IPS-11a (cell line): Measurements from ENCODE around the gene PARP12.

Experiments used
- H3K4me3 ChIP-seq: one replicate; pipeline ENCODE4 v1.5.1; 2013; ENCODE audit warnings: low read depth, low read length, control low read depth

Gene PARP12

DNA sequence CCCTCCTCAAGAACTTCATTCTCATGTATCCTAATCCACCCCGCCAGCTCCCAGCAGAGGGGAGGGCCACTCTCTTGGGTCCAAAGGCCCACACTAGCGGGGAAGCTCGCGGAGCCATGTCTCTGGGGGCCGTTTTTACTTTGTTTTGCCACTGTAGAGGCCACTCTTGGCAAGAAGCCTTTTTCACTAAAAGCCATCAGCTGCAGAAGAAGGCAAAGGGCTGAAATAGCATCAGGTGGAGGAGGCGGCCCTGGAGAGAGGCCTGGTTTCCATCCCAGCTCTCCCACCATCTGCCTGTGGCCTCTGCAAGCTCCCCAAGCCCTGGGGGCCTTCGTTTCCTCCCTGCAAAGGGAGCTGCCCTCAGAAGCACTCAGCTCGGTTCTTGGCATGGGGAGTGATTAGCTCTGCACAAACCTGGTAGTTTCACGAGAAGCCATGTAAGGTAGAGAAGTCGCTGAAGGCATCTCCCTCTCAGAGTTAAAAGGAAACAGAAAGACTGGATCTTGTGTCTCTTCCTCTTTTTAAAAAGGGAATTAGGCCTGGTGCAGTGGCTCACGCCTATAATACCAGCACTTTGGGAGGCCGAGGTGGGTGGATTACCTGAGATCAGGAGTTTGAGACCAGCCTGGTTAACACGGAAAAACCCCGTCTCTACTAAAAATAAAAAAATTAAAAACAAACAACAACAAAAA is 70.3 kb downstream of the PARP12 start:
- H3K4me3 ChIP-seq = no peak overlapping the region

DNA sequence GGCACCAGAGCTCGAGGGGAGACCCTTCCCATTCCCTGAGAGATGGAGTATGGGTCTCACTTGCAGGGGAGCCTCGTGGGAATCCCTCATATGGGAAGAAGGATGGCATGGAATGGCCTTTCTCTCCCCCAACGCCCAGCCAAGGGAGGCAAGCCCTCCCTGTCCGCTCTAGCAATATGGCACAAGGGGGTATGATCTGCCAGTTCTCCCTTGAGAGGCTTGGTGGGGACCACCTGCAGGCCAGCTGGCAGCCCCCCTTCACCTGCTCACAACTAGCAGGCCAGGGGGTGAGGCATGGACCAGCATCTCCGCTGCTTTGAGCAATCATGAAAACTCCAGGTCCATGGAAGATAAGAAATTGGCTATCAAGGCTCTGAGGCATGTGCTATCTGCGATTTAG is 70.8 kb downstream of the PARP12 start:
- no peak overlapping the region for H3K4me3 ChIP-seq

DNA sequence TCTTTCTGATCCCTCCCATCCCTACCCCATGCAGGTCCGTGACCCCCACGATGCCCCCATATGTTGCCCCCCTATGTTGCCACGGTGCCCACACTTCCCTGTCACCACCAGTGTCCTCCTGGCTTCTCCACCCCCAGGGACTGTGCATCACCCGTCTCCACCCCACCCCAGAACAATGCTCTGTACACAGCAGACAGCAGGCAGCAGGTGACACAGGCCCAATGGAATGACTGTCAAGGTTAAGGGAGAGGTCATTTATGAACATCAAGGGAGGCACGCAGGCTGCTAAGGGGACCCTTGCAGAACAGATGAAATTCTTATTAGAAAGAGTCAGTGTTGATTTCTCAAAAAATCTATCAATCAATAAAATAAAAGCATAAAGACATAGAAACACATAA is 71.5 kb downstream of the PARP12 start:
- no peak overlapping the region for H3K4me3 ChIP-seq

DNA sequence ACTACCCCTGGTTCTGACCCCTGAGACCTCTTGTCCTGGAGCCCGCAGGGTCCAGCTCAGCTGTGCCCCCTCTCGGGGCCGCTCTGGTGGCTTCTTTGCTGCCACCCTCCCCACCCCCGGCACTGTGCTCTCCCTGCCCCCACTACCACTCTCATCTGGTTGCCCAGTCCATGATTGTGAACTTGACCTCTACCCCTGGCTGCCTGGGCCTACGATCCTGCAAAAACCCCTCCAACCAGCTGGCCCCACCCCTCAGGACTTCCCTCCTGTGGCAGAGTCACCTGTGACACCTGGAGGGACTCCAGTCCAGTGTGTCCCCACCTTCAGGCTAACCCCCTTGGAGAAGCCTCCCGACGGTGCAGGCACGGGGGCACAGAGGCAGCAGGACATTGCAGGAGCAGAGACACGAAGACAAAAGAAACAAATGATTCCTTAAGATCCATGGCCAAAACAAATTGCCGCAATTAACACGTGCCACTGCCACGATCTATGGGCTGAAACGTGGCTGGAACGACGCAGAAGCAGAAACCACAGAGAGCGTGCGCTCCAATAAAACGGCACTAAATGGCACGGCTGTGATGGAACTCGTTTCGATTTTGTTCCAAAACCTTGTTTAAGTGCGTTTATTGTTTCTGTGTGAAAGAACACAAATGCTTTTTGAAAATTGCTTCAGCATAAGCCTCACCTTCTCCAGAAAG is 72.0 kb downstream of the PARP12 start:
- H3K4me3 ChIP-seq = no peak overlapping the region

DNA sequence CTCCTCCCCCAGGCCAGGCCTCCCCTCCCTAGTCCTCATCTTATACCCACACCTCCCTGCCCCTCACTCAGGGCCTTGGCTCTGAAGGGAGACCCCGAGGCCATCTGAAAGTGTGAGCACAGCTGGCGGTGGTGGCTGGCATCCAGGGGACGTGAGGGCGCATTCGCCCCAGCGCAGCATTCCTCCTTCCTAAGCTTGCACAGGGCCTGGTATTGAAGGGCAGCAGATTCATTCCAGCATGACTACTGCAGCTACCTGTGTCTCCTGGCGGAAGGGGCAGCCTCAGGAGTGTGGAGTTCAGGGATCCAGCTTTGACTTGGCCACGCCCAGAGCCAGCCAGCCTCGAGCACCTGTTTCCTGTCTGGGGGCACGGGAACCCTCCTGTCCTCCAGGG is 72.6 kb downstream of the PARP12 start:
- H3K4me3 ChIP-seq = no peak overlapping the region

DNA sequence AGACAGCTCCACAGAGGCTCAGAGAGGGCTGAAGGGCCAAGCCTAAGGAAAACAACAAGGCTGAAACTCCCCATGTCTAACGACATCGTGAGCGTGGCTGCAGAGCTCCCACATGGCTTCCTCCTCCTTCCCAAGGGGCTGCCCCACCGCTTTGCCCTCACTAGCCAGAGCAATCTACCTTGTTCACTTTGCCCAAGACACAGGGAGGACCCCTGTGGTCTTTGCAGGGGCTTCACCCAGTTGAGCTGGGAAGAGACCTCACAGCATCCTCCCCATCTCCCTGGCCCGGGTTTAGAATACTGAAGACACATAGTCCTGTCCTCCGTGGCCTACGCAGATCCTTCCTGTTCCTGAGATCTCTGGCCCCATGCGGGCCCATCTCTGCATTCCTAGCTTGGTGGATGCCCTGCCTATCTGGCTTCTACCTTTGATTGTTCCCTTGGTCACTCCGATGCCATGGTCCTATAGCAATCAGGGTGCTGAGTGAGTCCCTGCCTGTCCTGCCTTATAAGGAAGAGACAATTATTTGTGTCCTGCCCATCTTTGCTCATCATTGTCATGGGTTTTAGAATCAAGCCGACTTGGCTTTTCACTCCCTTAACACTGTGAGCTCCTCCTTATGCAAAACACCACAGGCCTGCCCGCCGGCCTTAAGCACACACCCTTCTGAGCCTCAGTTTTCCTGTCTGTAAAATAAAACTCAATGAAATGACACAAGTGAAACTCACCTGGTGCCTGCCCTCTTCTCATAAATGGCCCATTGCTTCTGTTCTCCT is 73.2 kb downstream of the PARP12 start:
- no peak overlapping the region for H3K4me3 ChIP-seq

DNA sequence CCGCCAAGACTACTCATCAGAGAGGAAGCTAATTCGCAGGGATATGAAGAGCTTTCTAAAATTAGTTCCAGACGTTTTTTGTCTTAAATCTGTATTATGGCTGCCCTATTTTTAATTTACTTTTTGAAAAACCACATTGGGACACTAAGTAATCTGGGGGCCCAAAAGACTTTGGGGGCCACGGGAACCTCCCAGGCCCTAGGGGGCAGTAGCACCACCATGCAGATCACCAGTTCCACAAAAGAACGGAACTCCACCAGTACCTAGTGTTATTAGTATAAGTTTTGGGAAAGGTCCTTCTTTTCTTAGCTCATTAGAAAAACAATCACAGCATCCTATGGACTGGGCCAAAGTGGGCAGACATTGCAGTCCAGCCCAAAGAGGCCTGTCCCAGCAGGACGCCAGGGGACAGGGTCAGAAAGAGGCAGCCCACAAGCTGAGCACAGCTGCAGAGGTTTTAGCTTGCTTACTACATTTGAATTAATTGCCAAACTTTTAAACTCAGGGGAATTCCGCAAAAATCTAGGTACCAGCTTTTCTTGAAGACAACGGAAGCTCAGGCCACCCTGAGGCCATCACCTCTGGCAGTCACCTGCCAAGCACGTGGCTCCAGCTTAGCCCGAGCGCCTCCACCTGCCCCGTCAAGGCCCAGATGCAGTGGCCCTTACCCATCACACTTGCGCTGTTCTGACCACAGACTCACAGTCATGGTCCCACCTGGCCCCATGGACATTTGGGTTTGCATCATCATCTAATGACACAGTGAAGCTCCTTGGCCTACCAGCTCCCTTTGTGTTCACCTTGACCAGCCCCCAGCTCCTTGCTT is 74.8 kb downstream of the PARP12 start:
- no peak overlapping the region for H3K4me3 ChIP-seq

DNA sequence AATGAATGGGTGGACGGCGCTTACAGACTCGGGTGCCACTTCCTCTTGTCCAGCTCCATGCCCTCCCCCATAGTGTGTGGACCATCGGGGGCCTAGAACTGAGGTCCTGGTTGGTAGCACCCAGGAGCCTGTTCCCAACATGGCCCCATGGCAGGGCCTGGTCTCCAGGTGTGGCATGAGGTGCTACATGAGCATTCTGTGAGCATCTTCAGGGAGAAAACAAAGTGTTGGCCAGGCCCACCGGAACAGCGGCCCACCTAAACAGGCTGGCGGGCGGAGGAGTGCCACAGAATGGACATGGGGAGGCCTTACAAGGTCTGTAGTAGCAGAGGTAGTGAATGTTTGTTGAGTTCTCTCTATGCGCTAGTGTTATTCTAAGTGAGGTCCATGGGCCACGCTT is 76.9 kb downstream of the PARP12 start:
- H3K4me3 ChIP-seq = no peak overlapping the region

DNA sequence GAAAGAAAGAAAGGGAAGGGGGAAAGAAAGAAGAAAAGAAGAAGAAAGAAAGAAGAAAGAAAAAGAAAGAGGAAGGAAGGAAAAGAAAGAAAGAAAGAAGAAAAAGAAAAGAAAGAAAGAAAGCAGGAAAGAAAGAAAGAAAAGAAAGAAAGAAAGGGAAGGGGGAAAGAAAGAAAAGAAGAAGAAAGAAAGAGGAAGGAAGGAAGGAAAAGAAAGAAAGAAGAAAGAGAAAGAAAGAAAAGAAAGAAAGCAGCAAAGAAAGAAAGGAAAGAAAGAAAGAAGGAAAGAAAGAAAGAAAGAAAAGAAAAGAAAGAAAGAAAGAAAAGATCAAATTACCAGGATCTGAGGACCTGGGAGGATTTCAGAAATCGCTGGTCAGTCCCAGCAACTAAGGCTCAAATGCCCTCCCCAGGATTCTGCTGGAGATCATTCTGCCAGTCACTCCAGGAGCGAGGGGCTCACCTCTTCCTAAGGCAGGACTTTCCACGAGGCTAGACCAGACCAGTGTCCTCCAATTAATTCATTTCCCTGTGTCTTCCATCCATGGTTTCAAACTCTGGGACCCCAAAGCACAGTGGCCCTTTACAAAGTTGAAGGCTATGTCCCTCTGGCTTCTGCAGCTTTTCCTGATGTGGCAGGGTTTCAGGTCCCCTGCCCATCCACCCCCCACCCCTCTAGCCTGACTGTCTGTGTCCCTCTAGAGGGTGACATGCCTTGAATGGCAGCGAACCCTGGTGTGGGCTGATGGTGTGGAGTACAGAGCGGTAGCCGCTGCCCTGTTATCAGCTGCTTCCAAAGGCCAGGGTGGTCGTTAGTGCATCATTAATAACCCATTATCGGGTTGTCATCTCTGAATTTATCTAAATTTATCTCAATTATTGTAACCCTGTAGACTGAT is 77.9 kb downstream of the PARP12 start:
- H3K4me3 ChIP-seq = no peak overlapping the region

DNA sequence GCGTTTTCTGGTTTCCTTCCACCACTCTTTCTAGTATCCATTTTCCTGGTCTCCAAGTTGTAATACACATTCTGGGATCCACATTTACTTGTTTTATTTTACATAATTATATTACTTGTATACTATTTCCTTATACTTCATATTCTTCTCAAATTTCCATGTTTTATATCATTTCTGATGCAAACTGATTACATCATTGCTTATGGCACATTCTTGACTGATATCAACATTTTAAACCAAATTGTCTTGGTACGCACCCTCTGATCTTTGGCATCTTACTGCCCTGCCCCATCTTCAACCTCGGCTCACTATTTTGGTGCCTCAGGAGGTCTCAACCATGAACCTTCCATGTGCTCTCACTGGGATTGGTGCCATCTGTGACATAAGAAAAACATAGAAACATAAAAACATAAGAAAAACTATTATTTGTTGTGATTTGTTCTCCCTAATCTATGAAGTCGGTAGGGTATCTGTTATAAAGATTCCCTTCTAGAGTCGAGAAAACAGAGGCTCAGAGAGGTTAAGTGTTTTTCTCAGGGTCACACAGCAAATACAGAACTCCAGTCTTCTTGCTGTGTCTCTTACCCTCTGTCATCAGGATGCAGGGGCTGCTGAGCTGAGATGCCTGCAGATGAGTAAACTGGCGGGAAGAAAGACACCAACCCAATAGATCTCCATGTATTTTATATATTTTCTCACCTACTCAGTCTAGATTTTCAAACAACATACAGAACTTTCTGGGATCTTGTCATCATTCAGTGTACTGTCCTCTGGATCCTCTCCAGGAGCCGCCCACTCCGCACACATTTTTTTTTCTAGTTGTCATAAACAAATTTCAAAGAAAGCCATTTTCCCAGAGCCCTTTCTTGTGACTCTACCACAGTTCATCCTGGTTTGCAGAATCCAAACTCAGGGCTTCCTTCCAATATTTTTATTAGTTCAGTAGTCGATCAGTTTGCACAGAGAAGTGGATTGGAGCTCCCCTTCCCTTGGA is 79.5 kb downstream of the PARP12 start:
- H3K4me3 ChIP-seq = no peak overlapping the region

DNA sequence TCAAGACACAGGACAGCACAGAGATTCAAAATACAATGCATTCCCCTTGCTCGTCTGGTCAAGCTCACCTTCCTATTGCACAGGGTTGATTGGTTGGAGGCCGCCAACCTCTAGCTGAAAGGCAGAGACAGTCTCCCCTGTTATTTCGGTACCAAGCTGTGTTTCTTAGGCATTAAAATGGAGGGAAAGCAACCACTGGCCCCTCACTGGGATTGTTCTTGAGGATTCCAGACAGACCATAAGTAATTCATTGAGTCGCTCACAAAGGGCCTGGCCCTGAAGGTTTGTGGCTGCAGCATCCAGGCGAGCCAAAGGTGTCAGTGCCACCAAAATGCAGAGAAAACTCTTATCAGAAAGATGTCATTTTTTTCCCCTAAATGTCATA is 81.2 kb downstream of the PARP12 start:
- no peak overlapping the region for H3K4me3 ChIP-seq

DNA sequence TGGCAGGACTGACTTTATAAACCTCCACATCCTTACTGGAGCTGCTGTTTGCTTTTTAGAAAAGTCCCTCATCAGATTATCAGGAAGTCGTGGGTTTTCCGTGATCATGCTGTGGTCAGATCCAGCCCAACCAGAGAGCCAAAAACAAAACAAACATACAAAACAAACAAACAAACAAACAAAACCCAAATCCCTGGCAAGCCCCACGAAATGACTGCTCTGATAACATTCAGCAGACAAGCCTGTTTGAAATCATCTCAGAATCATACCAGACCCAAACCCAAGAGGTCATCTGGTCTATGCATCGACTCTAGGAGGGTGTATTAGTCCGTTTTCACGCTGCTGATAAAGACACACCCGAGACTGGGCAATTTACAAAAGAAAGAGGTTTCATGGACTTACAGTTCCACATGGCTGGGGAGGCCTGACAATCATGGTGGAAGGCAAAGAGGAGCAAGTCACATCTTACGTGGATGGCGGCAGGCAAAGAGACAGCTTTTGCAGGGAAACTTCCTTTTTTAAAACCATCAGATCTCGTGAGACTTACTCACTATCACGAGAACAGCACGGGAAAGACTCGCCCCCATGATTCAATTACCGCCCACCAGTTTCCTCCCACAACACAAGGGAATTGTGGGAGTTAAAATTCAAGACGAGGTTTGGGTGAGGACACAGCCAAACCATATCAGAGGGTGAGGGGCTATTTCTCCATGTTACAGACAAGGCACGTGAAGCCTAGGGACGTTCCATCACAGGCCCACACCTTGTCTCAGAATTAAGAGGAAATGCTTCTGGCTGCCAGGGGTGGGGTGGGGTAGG is 85.7 kb downstream of the PARP12 start:
- H3K4me3 ChIP-seq = no peak overlapping the region

DNA sequence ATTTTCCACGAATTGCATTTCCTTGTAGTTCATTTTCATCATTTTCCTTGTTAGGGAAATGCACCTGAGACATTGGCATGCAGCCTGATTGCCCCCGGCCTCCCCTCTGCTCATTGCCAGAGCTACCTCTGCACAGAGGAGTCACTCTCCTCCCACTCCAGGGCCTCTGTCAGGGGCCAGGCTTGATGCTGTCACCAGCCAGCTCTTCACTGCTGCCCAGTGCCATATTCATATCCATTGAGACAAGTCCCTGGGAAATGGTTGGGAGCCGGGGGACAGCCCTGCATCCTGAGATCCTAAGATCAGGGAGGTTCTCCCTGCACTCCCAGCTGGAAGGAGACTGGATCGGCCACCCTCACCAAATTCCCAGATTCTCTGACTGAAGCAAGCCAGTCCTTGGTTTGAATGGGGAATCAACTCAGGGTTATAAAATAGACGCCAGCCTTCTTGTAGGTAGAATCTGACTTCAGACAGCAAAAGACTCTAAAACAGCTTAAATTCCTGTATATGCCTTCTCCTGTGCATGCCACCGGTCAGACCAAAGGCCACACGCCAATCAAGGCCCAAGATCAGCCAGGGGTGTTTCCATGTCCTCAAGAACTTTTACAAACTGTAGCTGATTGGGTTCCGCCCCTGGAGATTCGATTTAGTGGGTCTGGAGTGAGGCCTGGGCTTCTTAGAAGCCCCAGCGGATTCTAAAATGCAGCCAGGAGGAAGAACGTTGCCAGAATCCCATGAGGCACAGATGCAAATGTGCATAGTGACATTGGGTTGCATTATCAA is 86.5 kb downstream of the PARP12 start:
- H3K4me3 ChIP-seq = no peak overlapping the region

DNA sequence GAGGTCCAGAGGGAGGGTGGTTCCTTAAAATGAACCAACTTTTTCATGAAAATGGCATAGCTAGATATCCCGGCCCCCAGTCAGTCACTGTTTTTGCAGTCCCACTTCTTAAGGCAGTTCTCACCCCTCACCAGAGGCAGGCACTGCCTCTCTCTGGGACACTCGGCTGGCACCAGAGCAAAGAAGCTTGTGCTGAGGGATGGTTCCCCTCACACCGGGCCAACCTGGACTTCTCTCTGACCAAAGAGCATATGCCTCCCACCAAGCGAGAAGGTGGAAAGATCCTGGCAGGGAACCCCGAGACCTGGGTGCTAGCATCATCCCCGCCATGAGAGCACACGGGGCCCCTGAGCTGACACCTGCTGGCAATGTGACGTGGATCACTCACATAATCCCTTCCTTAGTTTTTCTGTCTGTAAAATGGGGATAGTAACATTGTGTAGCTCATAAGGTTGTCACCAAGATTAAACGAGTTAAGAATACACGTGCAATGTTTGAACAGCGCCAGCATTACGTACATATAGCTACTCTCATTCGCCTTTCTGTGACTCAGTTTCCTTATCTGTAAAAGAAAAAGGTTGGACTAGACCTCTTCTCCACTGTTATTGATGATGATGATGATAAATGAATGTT is 88.5 kb downstream of the PARP12 start:
- no peak overlapping the region for H3K4me3 ChIP-seq
